T1000 (cell line): ENCODE measurements around the gene LRP1B.

Source experiments
- DNase-seq: peaks from one replicate; lab custom pipeline; 2025; ENCODE audit warnings: mixed read lengths; lab: John Stamatoyannopoulos, UW

The LRP1B gene

DNA sequence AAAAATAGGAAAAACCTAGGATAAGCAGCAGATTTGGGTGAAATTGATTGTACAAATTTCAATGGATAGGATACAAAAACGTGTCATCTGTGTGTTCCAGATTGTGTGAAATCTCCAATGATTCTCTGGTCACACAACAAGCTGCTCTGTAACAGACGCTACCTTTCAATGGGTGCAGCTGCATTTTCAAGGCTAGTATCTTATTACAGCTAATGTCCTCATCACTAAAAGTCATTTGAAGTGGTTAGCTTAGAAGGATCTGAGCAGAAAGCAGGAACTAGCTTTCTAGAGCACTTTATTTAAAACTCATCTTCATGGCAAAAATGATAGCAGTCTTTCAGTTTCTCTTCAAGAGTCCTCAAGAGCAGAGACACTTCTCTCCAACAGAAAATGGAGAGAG lies 364.6 kb downstream of the LRP1B start:
- no peak for DNase-seq

DNA sequence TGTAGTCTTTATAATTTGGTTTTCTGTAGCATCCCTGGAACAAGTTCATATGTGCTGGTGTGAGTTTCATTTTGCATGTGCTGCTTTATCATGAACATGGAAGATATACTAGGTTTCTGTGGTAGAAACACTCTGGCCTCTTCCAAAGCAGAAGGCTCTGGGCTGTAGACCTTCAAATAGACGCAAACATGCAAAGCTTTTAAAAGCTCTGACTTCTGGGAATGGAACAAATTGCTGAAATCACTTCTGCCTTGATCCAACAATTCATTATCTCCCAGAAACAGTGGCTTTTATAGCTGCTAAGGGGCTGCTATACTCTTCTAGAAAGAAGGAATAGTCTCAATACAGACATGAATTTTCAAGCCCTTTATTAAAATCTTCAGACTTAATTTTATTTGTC lies 382.2 kb downstream of the LRP1B start:
- no peak for DNase-seq

DNA sequence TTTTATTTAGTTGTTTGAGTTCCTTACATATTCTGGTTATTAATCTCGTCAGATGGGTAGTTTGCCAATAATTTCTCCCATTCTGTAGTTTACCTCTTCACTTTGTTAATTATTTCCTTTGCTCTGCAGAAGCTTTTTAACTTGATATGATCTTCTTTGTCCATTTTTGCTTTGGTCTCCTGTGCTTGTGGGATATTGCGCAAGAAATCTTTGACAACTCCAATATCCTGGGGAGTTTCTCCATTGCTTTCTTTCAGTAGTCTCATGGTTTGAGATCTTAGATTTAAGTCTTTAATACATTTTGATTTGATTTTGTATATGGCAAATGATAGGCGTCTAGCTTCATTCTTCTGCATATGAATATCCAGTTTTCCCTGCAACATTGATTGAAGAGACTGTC lies 389.2 kb downstream of the LRP1B start:
- DNase-seq: no peak

DNA sequence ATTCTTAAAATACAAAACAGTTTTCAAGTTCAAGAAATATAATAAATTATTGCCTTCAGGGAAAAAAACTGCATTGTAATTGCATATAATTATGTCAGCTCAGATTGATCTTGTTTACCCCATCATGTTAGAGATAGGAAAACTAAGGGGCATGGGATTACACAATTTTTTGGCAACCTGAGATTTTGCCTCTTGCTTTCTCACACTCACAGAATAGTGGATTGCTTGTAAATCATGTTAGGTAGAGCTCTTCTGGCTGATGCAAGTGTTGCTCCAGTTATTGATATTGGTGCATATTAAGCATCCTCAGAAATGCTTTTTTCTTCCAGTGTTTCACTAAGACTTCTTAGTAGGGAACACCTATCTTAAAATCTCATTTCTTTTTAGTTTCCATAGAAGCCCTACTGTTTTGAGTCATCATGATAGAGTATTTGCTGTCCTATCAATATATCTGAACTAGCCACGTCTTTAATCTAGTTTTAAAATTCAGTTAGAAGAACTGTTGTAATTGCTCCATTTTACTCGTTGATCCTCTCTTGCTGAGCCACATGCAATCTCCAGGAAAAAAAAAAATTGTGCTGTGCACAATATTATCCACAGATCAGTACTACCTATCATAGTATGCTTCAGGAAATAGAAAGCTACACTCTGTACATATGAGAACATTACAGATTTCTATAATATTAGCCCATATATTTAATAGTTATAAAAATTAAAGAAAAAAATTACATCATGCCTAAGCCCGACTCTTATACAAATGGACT lies 393.1 kb downstream of the LRP1B start:
- no peak for DNase-seq

DNA sequence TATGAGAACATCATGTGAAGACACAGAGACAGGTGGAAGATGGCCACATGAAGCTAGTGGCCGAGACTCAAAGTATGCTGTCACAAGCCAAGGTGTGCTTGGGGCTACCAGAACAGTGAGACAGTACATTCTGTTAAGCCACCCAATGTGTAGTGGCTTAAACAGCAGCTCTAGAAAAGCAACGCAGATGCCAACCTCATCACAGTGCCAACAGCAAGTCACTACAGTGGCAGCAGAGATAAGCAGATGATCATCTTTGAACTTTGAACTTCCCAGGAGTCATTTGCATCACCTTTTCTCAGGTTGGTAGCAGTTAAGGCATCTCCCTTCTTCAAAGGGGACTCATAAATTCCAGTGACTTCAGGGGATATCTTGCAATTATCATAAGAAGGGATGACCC lies 394.4 kb downstream of the LRP1B start:
- no peak for DNase-seq

DNA sequence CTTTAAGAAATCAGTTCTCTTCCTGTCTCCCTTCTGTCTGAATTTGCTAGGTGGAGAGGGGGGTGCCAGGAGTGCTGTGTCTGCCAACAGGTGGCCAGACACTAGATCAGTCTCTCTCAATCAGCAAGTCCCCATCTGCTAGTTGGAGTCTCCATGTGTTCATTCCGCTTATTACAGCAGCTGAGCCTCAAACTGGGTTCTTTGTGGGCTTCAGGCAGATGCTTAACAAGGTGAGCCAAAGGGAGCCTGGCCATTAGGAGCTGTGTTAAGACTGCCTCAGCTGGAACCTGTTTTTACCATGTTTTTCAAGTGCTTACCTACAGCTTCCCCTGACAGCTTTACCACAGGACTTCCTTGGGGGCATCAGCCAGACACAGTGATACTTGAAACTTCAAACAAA lies 401.9 kb downstream of the LRP1B start:
- DNase-seq: no peak

DNA sequence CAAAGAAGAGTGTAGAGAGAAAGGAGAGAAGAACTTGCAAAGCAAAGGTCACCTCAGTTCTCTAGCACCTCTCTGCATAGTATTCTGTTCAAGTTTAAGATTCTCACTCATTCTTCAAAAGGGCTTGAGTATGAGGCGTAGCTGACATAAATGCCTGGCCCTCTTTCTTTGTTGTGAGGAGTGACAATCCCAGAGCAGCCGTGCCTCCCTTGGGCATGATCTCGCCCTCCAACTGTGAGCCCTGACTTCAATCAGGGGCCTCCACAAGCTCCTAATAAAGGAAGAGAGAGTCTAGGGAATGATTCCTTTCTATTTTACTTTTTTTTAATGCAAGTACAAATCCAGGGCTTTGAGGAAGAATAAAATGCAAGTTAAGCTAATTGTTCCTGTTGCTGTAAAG lies 402.7 kb downstream of the LRP1B start:
- DNase-seq: no peak

DNA sequence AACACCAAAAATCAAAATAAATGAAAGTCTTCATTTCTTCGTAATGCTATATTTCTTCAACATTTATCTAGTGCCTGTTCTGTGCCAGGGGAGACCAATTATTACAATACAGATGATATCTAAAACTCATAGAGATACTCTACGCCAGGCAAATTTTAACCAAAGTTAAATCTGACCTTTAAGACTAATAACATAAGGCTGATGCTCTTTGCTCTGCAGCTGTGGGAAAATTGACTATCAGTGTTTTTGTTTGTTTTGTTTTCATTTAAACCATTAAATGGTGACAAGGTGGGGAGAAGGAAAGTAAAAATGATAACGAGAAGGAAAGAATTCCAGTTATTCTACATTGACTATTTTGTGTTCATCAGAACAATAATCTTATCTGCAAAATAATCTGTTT lies 406.4 kb downstream of the LRP1B start:
- DNase-seq: no peak

DNA sequence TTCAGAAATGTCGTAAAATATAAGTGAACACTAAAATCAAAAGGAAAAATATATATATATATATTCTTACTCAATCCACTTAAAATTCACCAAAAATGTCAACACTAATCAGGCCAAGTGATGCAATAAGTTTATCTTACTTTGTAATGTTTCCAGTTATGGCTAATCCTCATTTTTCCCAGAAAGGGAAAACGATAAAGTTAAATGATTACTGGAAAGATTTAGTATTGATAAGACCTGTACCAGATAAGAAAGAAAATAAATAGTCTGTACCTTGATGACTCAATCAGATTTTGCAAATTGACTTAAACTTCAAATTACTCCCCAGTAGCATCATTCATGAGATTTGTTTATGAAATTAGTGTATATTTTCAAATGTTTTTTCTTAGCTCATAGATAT lies 407.0 kb downstream of the LRP1B start:
- no peak for DNase-seq

DNA sequence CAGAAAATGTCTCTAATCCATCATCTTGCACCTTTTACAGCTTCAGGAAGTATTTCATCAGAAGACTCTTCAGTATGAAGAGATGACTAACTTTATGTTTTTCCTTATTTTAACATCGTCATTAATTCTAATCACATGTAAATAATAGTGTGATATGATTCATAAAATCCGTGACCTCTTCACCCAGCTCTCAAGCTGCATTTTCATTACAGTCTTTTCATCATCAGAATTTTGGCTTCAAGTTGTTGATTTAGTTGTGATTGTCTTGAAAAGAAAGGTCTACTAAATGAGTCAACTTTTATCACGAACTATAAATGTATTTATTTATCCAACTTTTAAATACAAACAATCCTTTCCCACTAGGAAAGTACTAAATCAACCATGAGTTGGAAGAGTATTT lies 410.3 kb downstream of the LRP1B start:
- no peak for DNase-seq

DNA sequence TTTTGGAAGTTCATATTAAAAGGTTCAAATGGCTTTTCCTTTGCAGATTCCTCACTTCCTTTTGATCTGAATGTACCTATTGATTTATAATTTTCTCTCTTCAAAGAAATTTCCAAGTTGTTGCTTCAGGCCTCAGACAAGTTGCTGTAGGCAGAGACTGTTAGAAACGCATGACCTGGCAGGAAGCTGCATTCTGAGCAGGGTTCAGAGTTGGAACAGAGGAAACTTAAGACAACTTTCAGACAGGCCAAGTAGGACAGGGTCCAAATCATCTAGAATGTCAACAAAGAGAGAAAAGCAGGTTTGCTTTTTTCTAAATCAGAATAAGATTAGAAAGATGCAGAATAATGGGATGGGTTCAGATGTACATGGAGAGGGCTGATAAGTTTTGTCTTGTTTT lies 416.3 kb downstream of the LRP1B start:
- DNase-seq: no peak

DNA sequence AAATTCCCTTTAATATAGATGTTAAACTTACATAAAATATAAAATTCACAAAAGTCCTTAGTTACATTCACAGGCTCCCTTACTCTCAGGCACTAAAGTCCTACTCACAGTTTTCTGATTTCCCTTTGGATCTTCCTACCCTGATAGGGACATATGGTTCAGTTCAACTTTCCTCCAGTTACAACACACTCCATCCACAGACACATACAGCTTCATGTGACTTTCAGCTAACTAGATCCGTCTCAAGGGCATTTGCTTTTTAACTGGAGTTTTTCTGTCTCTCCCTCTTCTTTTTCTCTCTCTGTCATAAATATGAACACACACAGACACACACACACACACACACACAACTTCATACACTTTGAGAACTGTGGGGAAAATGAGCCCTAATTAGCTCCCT lies 419.2 kb downstream of the LRP1B start:
- no peak for DNase-seq

DNA sequence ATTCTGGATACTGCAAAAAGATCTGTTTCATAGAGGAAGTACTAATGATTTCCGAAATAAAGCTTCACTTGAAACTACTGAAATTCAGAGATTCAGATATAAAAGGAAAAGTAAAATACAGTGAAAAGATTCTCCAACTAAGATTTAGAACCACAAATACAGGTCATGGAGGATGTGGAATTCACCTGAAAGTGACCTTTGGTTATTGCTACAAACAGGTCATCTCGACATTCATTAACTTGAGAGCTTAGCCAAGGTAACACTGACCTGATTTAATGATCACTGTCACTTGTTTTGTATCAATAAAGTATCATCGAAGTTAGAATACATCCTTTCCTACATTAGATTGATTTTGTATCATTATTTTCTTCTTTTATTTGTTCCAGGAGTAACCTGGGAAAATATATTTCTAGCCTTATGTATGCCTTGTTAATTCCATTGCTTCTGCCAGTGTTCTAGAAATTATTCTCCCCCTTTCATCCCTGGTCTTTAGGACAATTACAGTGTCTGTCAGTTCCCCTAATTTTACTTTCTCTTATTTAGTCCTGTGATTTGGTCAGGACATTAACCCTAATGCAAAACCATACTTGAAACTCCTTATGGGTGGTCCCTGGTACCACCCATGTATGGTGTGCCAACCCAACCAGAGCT lies 420.1 kb downstream of the LRP1B start:
- no peak for DNase-seq

DNA sequence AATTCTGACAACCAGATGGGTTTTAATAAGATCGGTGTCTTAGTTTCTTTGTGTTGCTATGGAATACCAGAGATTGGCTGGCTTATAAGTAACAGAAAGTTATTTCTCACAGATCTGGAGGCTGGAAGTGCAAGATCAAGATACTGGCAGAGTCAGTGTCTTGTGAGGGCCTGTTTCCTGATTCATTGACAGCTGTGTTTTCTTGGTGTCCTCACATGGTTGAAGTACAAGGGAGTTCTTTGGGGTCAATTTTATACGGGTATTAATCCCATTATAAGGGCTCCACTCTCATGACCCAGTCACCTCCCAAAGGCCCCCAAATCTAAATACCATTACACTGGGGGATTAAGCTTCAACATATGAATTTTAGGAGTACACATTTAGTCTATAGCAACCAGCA lies 421.1 kb downstream of the LRP1B start:
- DNase-seq: no peak

DNA sequence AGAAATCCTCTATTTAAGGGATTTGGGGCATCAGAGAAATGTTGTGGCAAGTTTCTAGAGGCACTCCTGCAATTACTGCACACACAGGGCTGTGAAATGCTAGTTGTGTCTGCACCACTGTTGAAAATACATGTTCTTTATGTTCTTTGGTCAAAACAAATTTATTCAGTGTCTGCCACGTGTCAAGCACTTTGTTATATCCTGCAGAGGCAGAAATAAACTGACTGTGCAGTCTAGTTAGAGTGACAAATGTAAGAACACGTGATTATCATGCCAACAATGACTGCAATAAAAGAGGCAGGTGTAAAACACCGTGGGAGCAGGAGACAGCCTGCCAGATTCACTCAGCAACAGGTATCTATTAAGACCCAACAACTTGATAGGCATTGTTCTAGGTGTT lies 423.3 kb downstream of the LRP1B start:
- DNase-seq: no peak

DNA sequence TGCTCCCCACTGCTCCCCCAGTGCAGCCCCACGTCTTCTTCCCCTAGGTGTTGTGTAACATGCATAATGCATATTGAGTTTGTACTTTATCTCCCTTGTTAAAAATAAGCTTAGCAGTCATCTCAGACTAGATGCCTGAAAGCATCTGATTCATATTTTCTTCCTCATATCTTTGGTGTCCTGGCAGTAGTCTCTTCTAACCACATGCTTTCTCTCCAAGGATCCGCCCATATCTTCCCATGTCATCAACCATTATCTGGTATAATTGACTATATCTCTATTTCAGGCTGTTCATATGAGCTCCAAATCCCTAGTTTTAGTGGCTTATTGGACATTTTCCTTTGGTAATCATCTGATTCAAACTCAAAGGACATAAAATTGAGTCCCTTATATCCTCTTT lies 426.3 kb downstream of the LRP1B start:
- no peak for DNase-seq

DNA sequence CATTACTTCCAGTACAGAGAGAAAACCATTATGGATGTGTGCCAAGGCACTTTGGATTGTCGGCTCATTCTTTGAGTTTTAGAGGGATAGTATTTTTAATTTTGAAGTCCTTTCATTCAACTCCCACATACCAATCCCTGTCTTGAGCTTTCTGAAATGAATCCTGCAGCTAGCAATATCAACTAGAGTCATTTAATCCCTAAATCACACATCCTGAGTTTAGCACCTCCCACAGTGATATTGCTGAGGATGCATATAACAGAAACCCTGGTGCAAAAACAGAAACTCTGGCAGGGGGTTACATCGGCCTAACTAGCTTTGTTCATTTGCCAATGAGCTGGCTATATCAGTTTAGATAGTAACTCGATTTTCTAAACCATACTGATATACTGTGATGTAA lies 427.3 kb downstream of the LRP1B start:
- DNase-seq: no peak

DNA sequence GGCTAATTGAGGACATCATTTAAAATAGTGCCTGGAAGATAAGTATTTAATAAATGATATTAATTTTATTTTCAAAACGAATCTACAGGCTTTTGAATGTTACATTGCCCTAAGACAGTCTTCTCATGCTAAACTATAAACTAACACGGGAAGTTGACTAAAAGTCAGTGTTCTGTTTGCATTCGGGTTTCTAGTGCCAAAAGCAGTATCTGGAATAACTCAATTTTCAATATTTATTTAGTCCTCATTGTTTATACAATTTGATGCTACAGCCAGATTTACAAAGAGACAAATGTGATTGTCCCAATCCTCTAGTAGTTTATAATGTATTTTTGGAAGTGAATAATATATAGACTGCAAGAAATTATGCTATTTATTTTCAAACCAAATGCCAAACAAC lies 429.2 kb downstream of the LRP1B start:
- no peak for DNase-seq

DNA sequence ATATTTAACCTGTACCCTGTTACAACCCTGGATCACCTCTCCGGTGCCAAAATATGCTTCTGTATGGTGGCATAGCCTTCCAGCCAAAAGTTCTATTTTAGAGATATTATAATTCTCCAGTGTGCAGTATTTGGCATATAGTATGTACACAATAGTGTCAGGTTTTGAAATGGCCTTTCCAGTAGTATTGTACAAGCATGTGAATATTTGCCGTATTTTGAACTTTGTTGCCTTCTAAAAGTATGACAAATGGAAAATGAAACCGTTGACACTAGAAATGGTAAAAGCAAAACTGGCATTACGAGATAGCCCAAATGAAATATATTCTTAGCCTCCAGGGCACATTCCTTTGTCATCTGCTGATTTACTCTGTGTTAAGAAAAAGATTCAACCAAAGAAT lies 431.2 kb downstream of the LRP1B start:
- DNase-seq: no peak

DNA sequence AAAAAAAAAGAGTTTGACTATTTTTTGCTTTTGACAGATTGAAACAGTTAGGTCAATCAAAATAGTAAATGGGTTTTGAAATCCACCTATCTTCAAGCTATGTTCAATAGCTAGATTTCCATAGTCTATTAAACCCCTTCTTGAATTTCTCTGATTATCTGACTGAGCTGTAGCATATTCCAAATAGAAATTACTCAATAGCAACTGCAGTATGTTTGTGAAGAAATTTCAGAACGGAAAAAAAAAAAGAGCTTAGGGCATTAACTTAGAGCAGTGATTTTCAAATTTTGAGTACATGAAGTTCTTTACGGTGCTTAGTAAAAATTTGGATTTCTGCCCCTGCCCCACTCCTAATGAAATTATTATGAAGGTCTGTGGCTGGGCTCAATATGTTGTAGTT lies 432.3 kb downstream of the LRP1B start:
- no peak for DNase-seq

DNA sequence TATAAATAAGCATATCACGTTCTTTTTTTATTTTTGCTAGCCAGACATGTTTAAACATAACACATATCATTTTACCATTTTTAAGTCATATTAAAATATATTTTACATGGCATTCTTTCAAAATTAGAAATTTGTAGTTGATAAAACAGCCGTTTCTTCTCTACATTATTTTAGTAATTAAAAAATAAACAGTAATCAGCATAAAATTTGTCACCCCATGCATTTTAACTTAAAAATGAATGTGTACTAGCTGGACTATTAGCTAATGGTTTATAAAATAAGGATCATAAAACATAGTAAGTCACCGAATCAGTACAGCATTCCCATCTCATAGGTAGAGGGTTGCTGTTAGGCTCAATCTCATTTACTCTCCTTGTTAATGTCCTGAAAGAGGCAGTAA lies 433.8 kb downstream of the LRP1B start:
- no peak for DNase-seq

DNA sequence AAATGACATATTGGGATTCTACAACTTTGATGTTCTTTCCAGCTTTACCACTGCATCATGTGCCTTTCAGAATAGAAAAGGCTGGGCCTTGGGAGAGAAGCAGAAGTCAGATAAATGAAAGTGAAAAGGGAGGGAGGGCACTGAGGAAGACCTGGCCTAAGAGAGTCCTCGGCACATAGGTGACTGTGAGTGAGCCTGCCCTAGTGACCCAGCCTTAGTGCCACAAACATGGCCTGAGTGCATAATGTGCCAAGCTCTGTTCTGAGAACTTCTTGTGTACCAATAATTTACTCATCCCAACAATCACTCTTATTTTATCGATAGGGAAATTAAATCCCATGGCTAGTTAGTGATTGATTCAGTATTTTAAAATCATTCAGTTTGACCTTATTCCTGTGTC lies 436.6 kb downstream of the LRP1B start:
- DNase-seq: no peak

DNA sequence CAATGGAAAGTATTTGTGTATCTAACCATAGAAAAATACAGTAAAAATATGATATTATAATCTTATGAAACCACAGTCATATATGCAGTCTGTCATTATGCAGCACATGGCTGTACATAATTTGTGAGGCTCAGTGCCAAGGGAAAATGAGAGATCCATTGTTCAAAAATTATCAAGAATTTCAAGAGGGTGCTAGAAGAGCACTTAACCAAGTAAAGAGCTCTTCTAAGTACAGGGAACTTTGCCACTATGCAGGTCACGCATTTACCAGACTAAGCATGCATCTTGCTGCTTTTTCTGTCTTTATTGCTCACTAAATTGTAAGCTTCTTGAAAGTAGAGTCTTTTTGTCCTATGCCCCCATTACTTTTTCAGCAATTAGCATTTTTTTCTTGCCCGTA lies 438.0 kb downstream of the LRP1B start:
- DNase-seq: no peak

DNA sequence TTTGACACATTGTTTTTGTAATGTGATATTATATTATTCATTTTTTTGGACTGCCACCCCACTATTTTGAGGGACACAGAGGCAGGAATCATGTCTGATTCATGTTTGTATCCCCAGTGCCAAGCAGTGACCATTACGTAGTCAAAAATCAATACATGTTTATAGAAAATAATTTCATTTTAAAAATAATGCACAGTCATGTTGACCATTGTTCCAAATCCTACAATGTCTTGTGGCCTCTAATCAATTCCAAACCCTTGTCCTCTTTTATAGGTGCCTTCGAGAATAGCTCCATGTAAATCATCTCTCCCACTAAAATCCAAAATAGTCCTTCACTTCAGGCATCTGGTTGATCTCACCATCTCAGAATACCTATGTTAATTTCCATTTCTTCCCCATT lies 454.7 kb downstream of the LRP1B start:
- DNase-seq: no peak
